ENCODE measurements around the gene OR2A5.

DNA sequence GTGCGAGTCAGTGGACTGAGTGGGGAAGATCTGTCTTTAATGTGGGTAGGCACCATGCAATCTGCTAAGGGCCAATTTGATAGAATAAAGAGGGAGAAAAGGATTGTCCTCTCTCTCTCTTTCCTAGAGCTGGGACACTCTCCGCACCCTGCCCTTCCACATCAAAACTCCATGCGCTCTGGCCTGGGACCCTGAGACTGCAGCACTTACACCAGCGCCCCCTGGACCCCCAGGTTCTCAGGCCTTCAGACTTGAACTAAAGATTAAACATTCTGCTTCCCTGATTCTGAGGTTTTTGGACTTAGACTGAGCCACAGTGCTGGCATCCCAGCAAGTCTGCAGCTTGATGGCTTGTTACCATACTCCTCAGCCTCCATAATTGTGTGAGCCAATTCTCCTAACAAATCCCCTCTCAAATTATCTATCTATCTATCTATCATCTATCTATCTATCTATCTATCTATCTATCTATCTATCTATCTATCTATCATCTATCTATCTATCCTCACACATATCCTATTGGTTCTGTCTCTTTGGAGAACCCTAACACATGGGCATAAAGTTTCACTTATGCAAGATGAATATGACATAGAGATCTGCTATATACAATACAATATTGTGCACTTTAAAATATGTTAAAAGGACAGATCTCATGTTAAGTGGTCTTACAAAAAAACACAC is 22.4 kb upstream of the OR2A5 start:
- TF ChIP-seq, protein P1, sequence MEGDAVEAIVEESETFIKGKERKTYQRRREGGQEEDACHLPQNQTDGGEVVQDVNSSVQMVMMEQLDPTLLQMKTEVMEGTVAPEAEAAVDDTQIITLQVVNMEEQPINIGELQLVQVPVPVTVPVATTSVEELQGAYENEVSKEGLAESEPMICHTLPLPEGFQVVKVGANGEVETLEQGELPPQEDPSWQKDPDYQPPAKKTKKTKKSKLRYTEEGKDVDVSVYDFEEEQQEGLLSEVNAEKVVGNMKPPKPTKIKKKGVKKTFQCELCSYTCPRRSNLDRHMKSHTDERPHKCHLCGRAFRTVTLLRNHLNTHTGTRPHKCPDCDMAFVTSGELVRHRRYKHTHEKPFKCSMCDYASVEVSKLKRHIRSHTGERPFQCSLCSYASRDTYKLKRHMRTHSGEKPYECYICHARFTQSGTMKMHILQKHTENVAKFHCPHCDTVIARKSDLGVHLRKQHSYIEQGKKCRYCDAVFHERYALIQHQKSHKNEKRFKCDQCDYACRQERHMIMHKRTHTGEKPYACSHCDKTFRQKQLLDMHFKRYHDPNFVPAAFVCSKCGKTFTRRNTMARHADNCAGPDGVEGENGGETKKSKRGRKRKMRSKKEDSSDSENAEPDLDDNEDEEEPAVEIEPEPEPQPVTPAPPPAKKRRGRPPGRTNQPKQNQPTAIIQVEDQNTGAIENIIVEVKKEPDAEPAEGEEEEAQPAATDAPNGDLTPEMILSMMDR (IDR thresholded peaks at IDR 0.05; ENCODE audit: low read depth, low read length, poor library complexity, severe bottlenecking), result no peak
- TF ChIP-seq EZH2phosphoT487 (IDR thresholded peaks at IDR 0.05; ENCODE audit: borderline replicate concordance, low read length), result no peak
